HCT116 (cell line): ENCODE data around the gene GAB4. TPM values are rescaled to one million over a fixed set of nuclear protein-coding genes. Genes with fewer than 3 reads are reported as not detected.

Experiments used
- POLR2A ChIP-seq: IDR thresholded peaks from 2 replicates; pipeline ENCODE4 v1.7.0; 2011; ENCODE audit warnings: borderline replicate concordance; ENCODE audit not compliant: insufficient read depth, insufficient read length; ENCODE audit errors: extremely low read depth
- ZNF274 ChIP-seq: fragments of 200-500 bp; sonication (Bioruptor generic); IDR thresholded peaks from 2 replicates; pipeline ENCODE4 v1.6.1; 2014; ENCODE audit warnings: mild to moderate bottlenecking, low read depth, low read length, inconsistent platforms
- total RNA-seq: library from RNA; stranded (reverse); gene quantifications from one replicate; pipeline ENCODE4 v1.2.1, GENCODE V29; 2021; ENCODE audit not compliant: unreplicated experiment

GAB4 gene
- total RNA-seq, 1 experiment from 2014 or later: not detected

GRCh38 chr22:16912281-16912680 is 95.7 kb downstream of the GAB4 start (continued):
- no peak for TF ChIP-seq POLR2A
- no peak for TF ChIP-seq ZNF274
- TF ChIP-seq, all 23 proteins: peak for 0

Other genes with a start within 250 kb of the GAB4 start
- gene XKR3, start 182.8 kb downstream of the GAB4 start, total RNA-seq: not detected
- gene IL17RA, start 76.8 kb upstream of the GAB4 start, total RNA-seq: 17.3 TPM
- gene TMEM121B, start 113.1 kb upstream of the GAB4 start, total RNA-seq: 0.57 TPM
- gene HDHD5, start 151.1 kb upstream of the GAB4 start, total RNA-seq: 70.1 TPM
- gene ADA2, start 211.2 kb upstream of the GAB4 start, total RNA-seq: 0.20 TPM